ENCODE data around the gene CORO7.
A peak's percentile ranks its signal among the peaks of the same experiment; 100 is the strongest.

Gene CORO7

DNA sequence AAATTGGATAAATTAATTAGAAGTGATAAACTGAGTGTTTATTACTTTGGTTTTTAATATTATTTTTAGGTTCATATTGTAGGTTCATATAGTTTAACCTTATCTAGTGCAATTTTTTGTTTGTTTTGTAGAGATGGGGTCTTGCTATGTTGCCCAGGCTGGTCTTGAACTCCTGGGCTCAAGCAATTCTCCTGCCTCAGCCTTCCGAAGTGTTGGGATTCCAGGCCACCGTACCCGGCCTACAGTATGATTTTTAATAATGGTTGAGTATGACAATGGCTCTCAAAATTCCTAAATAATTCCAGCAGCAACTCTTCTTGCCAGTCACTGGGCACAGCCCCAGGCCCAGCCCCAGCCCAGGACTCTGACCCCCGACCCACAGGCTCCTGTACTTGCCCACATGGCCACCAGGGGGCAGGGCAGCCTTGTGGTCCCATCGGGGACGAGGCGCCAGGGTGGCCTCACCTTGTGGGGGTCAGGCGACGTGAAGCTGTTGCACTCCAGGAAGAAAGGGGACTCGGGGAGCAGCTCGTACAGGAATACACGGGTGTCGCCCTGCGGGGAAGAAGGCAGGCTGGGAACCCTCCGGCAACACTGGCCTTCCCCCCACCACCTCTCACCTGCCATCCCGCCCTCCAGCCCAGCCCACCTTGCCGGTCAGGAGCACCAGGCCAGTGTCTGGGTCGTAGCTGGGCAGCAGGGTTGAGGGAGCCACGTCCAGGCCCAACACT is 57.4 kb downstream of the CORO7 start:
- POLR2A ChIA-PET, result no interaction called here
- TF ChIP-seq LEF1 (IDR thresholded peaks at IDR 0.05; ENCODE audit: borderline replicate concordance) (no peak), SP1 (IDR thresholded peaks at IDR 0.05) (no peak), FOXK2 (IDR thresholded peaks at IDR 0.05) (no peak), PKNOX1 (IDR thresholded peaks at IDR 0.05) (no peak), FOXM1 (IDR thresholded peaks at IDR 0.05; ENCODE audit: borderline replicate concordance) (no peak), BHLHE40 (IDR thresholded peaks at IDR 0.05; ENCODE audit: borderline replicate concordance) (no peak), NFRKB (IDR thresholded peaks at IDR 0.05) (no peak)
- peak; percentile 70 for DNase-seq (ENCODE audit: extremely low spot score)
- CTCF ChIA-PET, result interaction anchor here (0.8 to 3.3 kb wide), 3 partner anchors 19 to 45 kb away, joined by 3 to 48 read pairs (median 4); no protein-coding TSS in a partner anchor

GRCh38 chr16:4358236-4358635 is 58.2 kb downstream of the CORO7 start:
- ChIA-PET CTCF (interaction anchor here (3.3 kb wide), 1 partner anchor 45 kb away, joined by 48 read pairs; no protein-coding TSS in a partner anchor), POLR2A (no interaction called here)
- TF ChIP-seq L3MBTL2 (conservative IDR thresholded peaks at IDR 0.05), result no peak
- TF ChIP-seq NFRKB (IDR thresholded peaks at IDR 0.05), result no peak
- TF ChIP-seq CTBP1 (IDR thresholded peaks at IDR 0.05; ENCODE audit: borderline replicate concordance), result no peak
- no peak for TF ChIP-seq FOXA1 (IDR thresholded peaks at IDR 0.05)
- no peak for DNase-seq (ENCODE audit: extremely low spot score)

DNA sequence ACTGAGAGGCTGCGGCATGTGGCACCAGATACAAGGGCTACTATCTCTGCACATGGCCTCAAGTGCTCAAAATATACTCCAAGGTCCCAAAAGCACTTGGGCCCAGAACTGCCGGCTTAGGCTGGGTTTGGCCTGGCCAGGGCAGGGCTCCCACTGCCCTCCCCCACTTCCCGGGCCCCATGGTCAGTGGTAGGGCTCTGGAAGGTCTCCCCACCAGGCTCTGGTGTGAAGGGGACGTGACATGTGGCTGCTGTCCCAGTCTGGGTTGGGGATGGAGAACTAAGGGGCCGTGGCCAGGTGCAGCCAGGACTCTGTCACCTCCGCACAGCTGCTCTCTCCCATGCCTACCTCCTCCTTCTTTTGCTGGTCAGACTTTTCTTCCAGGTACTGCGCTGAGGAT is 59.6 kb downstream of the CORO7 start:
- ChIA-PET CTCF (interaction anchor here (1.6 kb wide), 1 partner anchor 46 kb away, joined by 3 read pairs; no protein-coding TSS in a partner anchor), POLR2A (no interaction called here)
- DNase-seq (ENCODE audit: extremely low spot score), result no peak
- TF ChIP-seq SP1 (IDR thresholded peaks at IDR 0.05) (no peak), LEF1 (IDR thresholded peaks at IDR 0.05; ENCODE audit: borderline replicate concordance) (no peak), ARNT (IDR thresholded peaks at IDR 0.05) (no peak)

- no peak for TF ChIP-seq PKNOX1 (IDR thresholded peaks at IDR 0.05)
- TF ChIP-seq L3MBTL2 (conservative IDR thresholded peaks at IDR 0.05), result no peak
- TF ChIP-seq TARDBP (IDR thresholded peaks at IDR 0.05), result no peak
- TF ChIP-seq NFRKB (IDR thresholded peaks at IDR 0.05), result no peak
- no peak for TF ChIP-seq FOXK2 (IDR thresholded peaks at IDR 0.05)
- no peak for TF ChIP-seq ARNT (IDR thresholded peaks at IDR 0.05)
- no peak for TF ChIP-seq FOXM1 (IDR thresholded peaks at IDR 0.05; ENCODE audit: borderline replicate concordance)
- TF ChIP-seq SUZ12 (IDR thresholded peaks at IDR 0.05), result no peak
- no peak for TF ChIP-seq BHLHE40 (IDR thresholded peaks at IDR 0.05; ENCODE audit: borderline replicate concordance)
- no peak for TF ChIP-seq SP1 (IDR thresholded peaks at IDR 0.05)
- no peak for DNase-seq (ENCODE audit: extremely low spot score)
- POLR2A ChIA-PET, result no interaction called here
Observed at GRCh38 chr16:4354512-4355409, 61.6 kb downstream of the CORO7 start.

GRCh38 chr16:4353675-4354074 is 62.7 kb downstream of the CORO7 start:
- ChIA-PET CTCF (interaction anchor here (1.6 kb wide), 1 partner anchor 50 kb away, joined by 8 read pairs; no protein-coding TSS in a partner anchor), POLR2A (interaction anchor here (0.6 kb wide), 1 partner anchor 52 kb away, joined by 3 read pairs; no protein-coding TSS in a partner anchor)
- DNase-seq (ENCODE audit: extremely low spot score), result no peak
- TF ChIP-seq FOXM1 (IDR thresholded peaks at IDR 0.05; ENCODE audit: borderline replicate concordance) (no peak), HDGF (IDR thresholded peaks at IDR 0.05; ENCODE audit: borderline replicate concordance) (no peak), PKNOX1 (IDR thresholded peaks at IDR 0.05) (no peak), BHLHE40 (IDR thresholded peaks at IDR 0.05; ENCODE audit: borderline replicate concordance) (no peak), SUZ12 (IDR thresholded peaks at IDR 0.05) (no peak), ARNT (IDR thresholded peaks at IDR 0.05) (no peak), ELF4 (IDR thresholded peaks at IDR 0.05) (no peak), LEF1 (IDR thresholded peaks at IDR 0.05; ENCODE audit: borderline replicate concordance) (no peak), TARDBP (IDR thresholded peaks at IDR 0.05) (no peak)

More at GRCh38 chr16:4354512-4355409, 61.6 kb downstream of the CORO7 start:
- CTCF ChIA-PET, result interaction anchor here (1.6 kb wide), 1 partner anchor 49 kb away, joined by 8 read pairs; no protein-coding TSS in a partner anchor

DNA sequence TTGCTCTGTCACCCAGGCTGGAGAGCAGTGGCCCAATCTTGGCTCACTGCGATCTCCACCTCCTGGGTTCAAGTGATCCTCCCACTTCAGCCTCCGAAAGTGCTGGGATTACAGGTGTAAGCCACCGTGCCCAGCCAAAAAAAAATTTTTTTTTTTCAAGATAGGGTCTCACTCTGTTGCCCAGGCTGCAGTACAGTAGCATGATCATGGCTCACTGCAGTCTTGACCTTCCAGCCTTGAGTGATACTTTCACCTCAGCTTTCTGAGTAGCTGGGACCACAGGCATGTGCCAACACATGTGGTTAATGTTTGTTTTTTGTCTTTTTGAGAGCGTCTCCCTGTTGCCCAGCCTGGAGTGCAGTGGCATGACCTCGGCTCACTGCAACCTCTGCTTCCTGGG is 63.6 kb downstream of the CORO7 start:
- POLR2A ChIA-PET, result no interaction called here
- TF ChIP-seq SUZ12 (IDR thresholded peaks at IDR 0.05) (no peak), LEF1 (IDR thresholded peaks at IDR 0.05; ENCODE audit: borderline replicate concordance) (no peak), TARDBP (IDR thresholded peaks at IDR 0.05) (no peak), ZNF384 (IDR thresholded peaks at IDR 0.05) (no peak), L3MBTL2 (conservative IDR thresholded peaks at IDR 0.05) (no peak), HDGF (IDR thresholded peaks at IDR 0.05; ENCODE audit: borderline replicate concordance) (no peak), ELF4 (IDR thresholded peaks at IDR 0.05) (no peak), PKNOX1 (IDR thresholded peaks at IDR 0.05) (no peak), NFRKB (IDR thresholded peaks at IDR 0.05) (no peak)
- CTCF ChIA-PET, result interaction anchor here (2.9 kb wide), 1 partner anchor 50 kb away, joined by 23 read pairs; no protein-coding TSS in a partner anchor
- DNase-seq (ENCODE audit: extremely low spot score), result no peak
